Measurements from ENCODE around the gene KDM6B.
A peak's percentile ranks its signal among the peaks of the same experiment; 100 is the strongest.

The KDM6B gene

GRCh38 chr17:7839190-7839875, 5.3 kb downstream of the KDM6B start (continued):
- TF ChIP-seq ZNF169 (tag by site-specific recombination; IDR thresholded peaks at IDR 0.05) = no peak
- no peak for TF ChIP-seq ZNF513 (tag by site-specific recombination; IDR thresholded peaks at IDR 0.05)
- no peak for TF ChIP-seq ZNF26 (tag by site-specific recombination; IDR thresholded peaks at IDR 0.05)
- TF ChIP-seq ZBTB21 (tag by site-specific recombination; IDR thresholded peaks at IDR 0.05) = no peak
- TF ChIP-seq ZNF16 (tag by site-specific recombination; IDR thresholded peaks at IDR 0.05; ENCODE audit: low read depth) = no peak
- TF ChIP-seq ZNF776 (tag by site-specific recombination; IDR thresholded peaks at IDR 0.05; ENCODE audit: borderline replicate concordance) = no peak

- Histone ChIP-seq H3K9me3 (ENCODE audit: control insufficient read depth, insufficient read depth, low read depth, low read length) (no peaks in the 10 kb centered on the region), H3K4me1 (ENCODE audit: control insufficient read depth, insufficient read depth, low read length) (peaks cover 26% of the 10 kb centered on the region), H3K4me3 (ENCODE audit: low read depth, low read length) (no peak overlapping the region), H3K36me3 (ENCODE audit: control insufficient read depth in 2 of 2, insufficient read depth in 1 of 2, low read length in 2 of 2) (peaks cover 0 to 7% of the 10 kb centered on the region in 2 experiments; a peak in 1 of 3 replicates), H3K27ac (ENCODE audit: extremely low read depth, low read depth, low read length) (no peak overlapping the region)
- ChIA-PET CTCF (interaction anchor here (0.6 to 1.5 kb wide), 5 partner anchors 42 to 403 kb away, joined by 3 to 6 read pairs (median 4); partner anchors contain the start of gene RNF227), POLR2A (interaction anchor here (7.7 kb wide), 1 partner anchor 17 kb away, joined by 110 read pairs; the partner anchor contains the start of genes CYB5D1, NAA38 and TMEM88)
- no peak for TF ChIP-seq TRIM28 (IDR thresholded peaks at IDR 0.05; ENCODE audit: borderline replicate concordance, low read length)
- TF ChIP-seq ZBTB8A (tag by site-specific recombination; IDR thresholded peaks at IDR 0.05) = no peak
- no peak for TF ChIP-seq ZNF488 (tag by site-specific recombination; IDR thresholded peaks at IDR 0.05)
- TF ChIP-seq ZNF394 (tag by site-specific recombination; IDR thresholded peaks at IDR 0.05; ENCODE audit: borderline replicate concordance) = no peak
- no peak for TF ChIP-seq CTCF (tag by site-specific recombination; IDR thresholded peaks at IDR 0.05)
- TF ChIP-seq ZNF2 (tag by site-specific recombination; IDR thresholded peaks at IDR 0.05) = 0 out of 2 replicates have a peak, but pooled peaks have one; percentile 19
- TF ChIP-seq ZNF521 (tag by site-specific recombination; IDR thresholded peaks at IDR 0.05) = no peak
- TF ChIP-seq KLF8 (tag by site-specific recombination; IDR thresholded peaks at IDR 0.05) = 0 out of 2 replicates have a peak, but pooled peaks have one; percentile 24
- 0 out of 2 replicates have a peak, but pooled peaks have one; percentile 11 for TF ChIP-seq SP2 (tag by site-specific recombination; IDR thresholded peaks at IDR 0.05)
- TF ChIP-seq ZNF140 (tag by site-specific recombination; IDR thresholded peaks at IDR 0.05) = no peak
- 0 out of 2 replicates have a peak, but pooled peaks have one; percentile 35 for TF ChIP-seq BCL11A (tag by site-specific recombination; IDR thresholded peaks at IDR 0.05; ENCODE audit: low read depth)
- no peak for TF ChIP-seq TSHZ1 (tag by site-specific recombination; IDR thresholded peaks at IDR 0.05; ENCODE audit: borderline replicate concordance)
- peak; percentile 100 for TF ChIP-seq PRDM10 (tag by site-specific recombination; IDR thresholded peaks at IDR 0.05)
- TF ChIP-seq ZNF202 (tag by site-specific recombination; IDR thresholded peaks at IDR 0.05; ENCODE audit: borderline replicate concordance) = no peak
- TF ChIP-seq ZNF555 (tag by site-specific recombination; conservative IDR thresholded peaks at IDR 0.05) = no peak
Observed at GRCh38 chr17:7839876-7840261, 5.9 kb downstream of the KDM6B start.
